H1 (cell line): Measurements from ENCODE around the gene PSKH1. TPM values are rescaled to one million over a fixed set of nuclear protein-coding genes. Genes with fewer than 3 reads are reported as not detected.

Experiments
- ASH2L ChIP-seq: fragments of 200-600, 300-600 bp; sonication (generic); IDR thresholded peaks from one replicate; pipeline ENCODE4 v1.7.1; 2017; ENCODE audit warnings: low read length
- POU5F1 ChIP-seq: IDR thresholded peaks from 2 replicates; pipeline ENCODE4 v1.6.1; 2011; ENCODE audit warnings: low read depth, mild to moderate bottlenecking, low read length, moderate library complexity
- SP4 ChIP-seq: IDR thresholded peaks from 2 replicates; pipeline ENCODE4 v1.6.1; 2012; ENCODE audit warnings: low read length, inconsistent platforms
- polyA plus RNA-seq, 7 experiments: library from polyadenylated mRNA; depleted of rRNA in 3 of 7; stranded (reverse) in 5 of 7; unstranded in 2 of 7; fragments of >200 nt in 5 of 7; fragments of 200-250 nt in 2 of 7; gene quantifications; 1 replicate in 5 of 7; 2 replicates in 1 of 7; 4 replicates in 1 of 7; pipeline versions ENCODE4 v1.2.1 to v1.2.3, GENCODE V29; 2011 to 2013; ENCODE audit warnings: missing spikeins in 2 of 7, mixed read lengths in 2 of 7
- total RNA-seq: library from RNA; stranded (reverse); fragmentation: NEBNext Ultra II Directional; extraction: Animal tissue kit (Norgen Biotek cat#: 25700); gene quantifications from 2 replicates; pipeline ENCODE4 v1.2.1, GENCODE V29; 2021

Gene PSKH1
- total and polyA plus RNA-seq, 2 of the 8 experiments (the other 6 are each of a cell fraction or from before 2014, with no cell fraction given) = 24.8 to 51.0 TPM

DNA sequence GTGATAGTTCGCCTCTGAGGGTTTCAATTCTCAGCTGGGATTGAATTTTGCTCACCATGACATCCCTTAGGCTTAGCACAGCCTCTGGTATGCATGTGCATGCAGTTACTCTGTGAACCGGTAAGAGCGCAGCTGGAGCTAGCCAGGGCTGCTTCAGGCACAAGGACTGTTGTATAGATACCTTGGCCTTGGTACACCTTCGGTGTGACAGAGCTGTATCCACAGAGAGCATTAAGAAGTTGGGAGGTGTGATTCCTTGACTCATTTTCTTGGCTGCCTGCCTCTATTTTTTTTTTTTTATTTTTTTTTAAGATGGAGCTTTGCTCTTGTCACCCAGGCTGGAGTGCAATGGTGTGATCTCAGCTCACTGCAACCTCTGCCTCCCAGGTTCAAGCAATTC lies 48.6 kb upstream of the PSKH1 start (continued):
- TF ChIP-seq POU5F1 (no peak), SP4 (no peak), ASH2L (no peak)
- TF ChIP-seq, all 59 proteins: peak for 0
